Stomach (tissue), 9 donors: Measurements from ENCODE around the gene MANSC4. TPM values are rescaled to one million over a fixed set of nuclear protein-coding genes. Genes with fewer than 3 reads are reported as not detected.
A peak's percentile ranks its signal among the peaks of the same experiment; 100 is the strongest.

Experiments
- DNase-seq, 2 donors: peaks; one replicate each; pipeline versions ENCODE4 v3.0.0 to v3.0.0-alpha.2; 2013 to 2019
- H3K27ac ChIP-seq, 5 donors: fragments of 200-600 bp in 4 of 5; sonication (generic) in 4 of 5; one replicate each; pipeline ENCODE4 v1.5.1; 2013 to 2019; ENCODE audit warnings: mild to moderate bottlenecking in 1 of 5, moderate library complexity in 1 of 5
- H3K27me3 ChIP-seq, 3 donors: fragments of 200-600 bp; sonication (generic); one replicate each; pipeline ENCODE4 v1.5.1; 2017 to 2019; ENCODE audit warnings: mixed run types in 1 of 3
- H3K36me3 ChIP-seq, 4 donors: fragments of 200-600 bp; sonication (generic); 1 replicate in 3 of 4; 2 replicates in 1 of 4; pipeline ENCODE4 v1.5.1; 2016 to 2019
- H3K4me1 ChIP-seq, 4 donors: fragments of 200-600 bp; sonication (generic); one replicate each; pipeline ENCODE4 v1.5.1; 2016 to 2019
- H3K4me3 ChIP-seq, 4 donors: fragments of 200-600 bp; sonication (generic) in 3 of 4; one replicate each; pipeline ENCODE4 v1.5.1; 2016 to 2019; ENCODE audit warnings: mild to moderate bottlenecking in 1 of 4
- H3K9me3 ChIP-seq, 4 donors: fragments of 200-600 bp; sonication (generic); one replicate each; pipeline ENCODE4 v1.5.1; 2016 to 2019
- CTCF ChIP-seq, 7 experiments: fragments of 450-650 bp in 4 of 7; fragments of 200-600 bp in 3 of 7; sonication (generic) in 3 of 7; IDR thresholded peaks; one replicate each; pipeline ENCODE4 v1.5.1; 2016 to 2019; ENCODE audit warnings: antibody characterized with exemption in 7 of 7, control low read depth in 2 of 7, mild to moderate bottlenecking in 1 of 7
- EP300 ChIP-seq: sonication (generic); formaldehyde crosslinking; IDR thresholded peaks from one replicate; pipeline ENCODE4 v1.6.1; 2017; ENCODE audit warnings: antibody characterized with exemption
- POLR2A ChIP-seq, 4 donors: fragments of 450-650 bp; IDR thresholded peaks; one replicate each; pipeline ENCODE4 v1.6.1; 2016; ENCODE audit warnings: antibody characterized with exemption in 4 of 4, control low read depth in 2 of 4, mild to moderate bottlenecking in 1 of 4, moderate library complexity in 1 of 4
- POLR2AphosphoS5 ChIP-seq, 3 donors: sonication (generic); formaldehyde crosslinking; IDR thresholded peaks; one replicate each; pipeline ENCODE4 v1.6.1; 2016; ENCODE audit warnings: antibody characterized with exemption in 3 of 3
- WGBS, 5 donors: extraction: QIAGEN DNeasy Blood & Tissue Kit in 3 of 5; methylation state at CpG; one replicate each; pipeline versions ENCODE4 v1.1.5 to v1.1.7; 2013 to 2018; 5-methylcytosine and 5-hydroxymethylcytosine counted together
- intact Hi-C: fragments of 100-400 bp; cut with DNase I; formaldehyde crosslinking; loops from one replicate; pipeline ENCODE4 v1.15.1; 2023; ENCODE audit warnings: low total_unique reads
- polyA plus RNA-seq, 3 donors: library from polyadenylated mRNA; stranded (reverse); fragments of 200-250 nt; gene quantifications; one replicate each; pipeline ENCODE4 v1.2.3, GENCODE V29; 2013
- total RNA-seq, 5 donors: library from RNA; depleted of rRNA; stranded (reverse); fragments of >200 nt; gene quantifications; one replicate each; pipeline versions ENCODE4 v1.1.0 to v1.2.3, GENCODE V29; 2014 to 2016
- donor health status: healthy with polysubstance abuse.
- donor health status: Bipolar disorder and iron deficiency.
- donor health status: healthy.

The MANSC4 gene
- total and polyA plus RNA-seq, 8 donors: not detected

- no peak overlapping the region for H3K4me3 ChIP-seq
- TF ChIP-seq POLR2AphosphoS5 (IDR thresholded peaks at IDR 0.05): no peak
- no peak for TF ChIP-seq POLR2A (IDR thresholded peaks at IDR 0.05)
- TF ChIP-seq CTCF (IDR thresholded peaks at IDR 0.05): no peak
- TF ChIP-seq EP300: no peak
- H3K4me1 ChIP-seq: peaks cover 3 to 68% (median 35%) of the 10 kb centered on the region in 4 donors
- intact Hi-C loops: no loop called here
- H3K27ac ChIP-seq: no peak overlapping the region
- DNase-seq: peak in 1 of 2 donors; percentile 26
- 64 to 69% (median 66%) methylated on average over 2 of the region's 2 CpGs for WGBS, 5 donors
- H3K9me3 ChIP-seq: no peaks in the 10 kb centered on the region
- peaks cover 8 to 18% (median 13%) of the 10 kb centered on the region in 4 donors for H3K36me3 ChIP-seq
- H3K27me3 ChIP-seq: no peaks in the 10 kb centered on the region
Measured at GRCh38 chr12:27787559-27787958, 7.5 kb upstream of the MANSC4 start.

- intact Hi-C loops: no loop called here
Measured at GRCh38 chr12:27785882-27786570, 6.0 kb upstream of the MANSC4 start.

GRCh38 chr12:27782481-27782880, 2.4 kb upstream of the MANSC4 start:
- WGBS, 5 donors: 73 to 93% (median 91%) methylated on average over 1 of the region's 1 CpG
- peaks cover 17 to 75% (median 45%) of the 10 kb centered on the region in 4 donors for H3K4me1 ChIP-seq
- H3K9me3 ChIP-seq: no peaks in the 10 kb centered on the region
- TF ChIP-seq EP300: no peak
- TF ChIP-seq POLR2AphosphoS5 (IDR thresholded peaks at IDR 0.05): no peak
- TF ChIP-seq CTCF (IDR thresholded peaks at IDR 0.05): no peak
- no peak for TF ChIP-seq POLR2A (IDR thresholded peaks at IDR 0.05)
- peak overlapping the region; percentile 4 to 80 (median 78) for H3K4me3 ChIP-seq
- no peaks in the 10 kb centered on the region for H3K36me3 ChIP-seq
- H3K27ac ChIP-seq: peak overlapping the region in 2 of 5 donors; percentile 94 to 95
- DNase-seq: no peak
- H3K27me3 ChIP-seq: no peaks in the 10 kb centered on the region
- intact Hi-C loops: no loop called here

More at GRCh38 chr12:27785882-27786570, 6.0 kb upstream of the MANSC4 start:
- Histone ChIP-seq H3K36me3 (peaks cover 0 to 3% (median 0%) of the 10 kb centered on the region in 4 donors), H3K27me3 (no peaks in the 10 kb centered on the region), H3K4me3 (no peak overlapping the region), H3K4me1 (peaks cover 11 to 83% (median 48%) of the 10 kb centered on the region in 4 donors), H3K27ac (no peak overlapping the region), H3K9me3 (no peaks in the 10 kb centered on the region)
- DNase-seq: no peak
- TF ChIP-seq EP300 (no peak), CTCF (IDR thresholded peaks at IDR 0.05) (no peak), POLR2AphosphoS5 (IDR thresholded peaks at IDR 0.05) (no peak), POLR2A (IDR thresholded peaks at IDR 0.05) (no peak)
- 58 to 83% (median 74%) methylated on average over 3 of the region's 3 CpGs for WGBS, 5 donors

GRCh38 chr12:27781680-27782079, 1.6 kb upstream of the MANSC4 start:
- peak in 1 of 2 donors; percentile 52 for DNase-seq
- Histone ChIP-seq H3K4me3 (peak overlapping the region; percentile 77 to 85 (median 79)), H3K27me3 (no peaks in the 10 kb centered on the region), H3K36me3 (no peaks in the 10 kb centered on the region), H3K9me3 (no peaks in the 10 kb centered on the region), H3K27ac (peak overlapping the region in 4 of 5 donors; percentile 91 to 95 (median 94)), H3K4me1 (peaks cover 17 to 67% (median 42%) of the 10 kb centered on the region in 4 donors)
- TF ChIP-seq CTCF (IDR thresholded peaks at IDR 0.05) (no peak), POLR2AphosphoS5 (IDR thresholded peaks at IDR 0.05) (no peak), EP300 (no peak), POLR2A (IDR thresholded peaks at IDR 0.05) (no peak)
- 62 to 76% (median 67%) methylated on average over 5 of the region's 5 CpGs for WGBS, 5 donors
- intact Hi-C loops: no loop called here
